Liver (tissue), 9 donors: ENCODE measurements around the gene MRPL19. TPM values are rescaled to one million over a fixed set of nuclear protein-coding genes. Genes with fewer than 3 reads are reported as not detected.
"Not testable (repeated sequence)": the region's sequence is repeated elsewhere in the genome, so short reads cannot be mapped to it uniquely, and the experiment has no call there.

Experiments used
- DNase-seq: peaks from one replicate; pipeline ENCODE4 v3.0.0-alpha.2; 2017; ENCODE audit warnings: low spot score
- H3K27ac ChIP-seq, 2 donors: one replicate each; pipeline ENCODE4 v1.7.0; 2013; ENCODE audit warnings: inconsistent platforms in 2 of 2, low read length in 2 of 2, control low read depth in 1 of 2, low read depth in 1 of 2, mild to moderate bottlenecking in 1 of 2
- H3K27me3 ChIP-seq, 4 donors: one replicate each; pipeline versions ENCODE4 v1.6.1 to v1.7.0; 2013; ENCODE audit warnings: low read length in 3 of 4, inconsistent platforms in 1 of 4, mild to moderate bottlenecking in 1 of 4, moderate library complexity in 1 of 4; ENCODE audit not compliant: control insufficient read depth in 4 of 4, insufficient read depth in 4 of 4
- H3K36me3 ChIP-seq, 4 donors: one replicate each; pipeline versions ENCODE4 v1.6.1 to v1.7.0; 2013; ENCODE audit warnings: low read length in 3 of 4, mild to moderate bottlenecking in 3 of 4, low read depth in 1 of 4, moderate library complexity in 1 of 4; ENCODE audit not compliant: control insufficient read depth in 4 of 4, insufficient read depth in 3 of 4
- H3K4me1 ChIP-seq, 4 donors: one replicate each; pipeline versions ENCODE4 v1.6.1 to v1.7.0; 2013; ENCODE audit warnings: low read length in 3 of 4, mild to moderate bottlenecking in 3 of 4, moderate library complexity in 1 of 4; ENCODE audit not compliant: control insufficient read depth in 4 of 4, insufficient read depth in 4 of 4
- H3K4me3 ChIP-seq, 3 donors: one replicate each; pipeline versions ENCODE4 v1.6.1 to v1.7.0; 2013; ENCODE audit warnings: low read length in 3 of 3, control low read depth in 1 of 3, low read depth in 1 of 3, mild to moderate bottlenecking in 1 of 3
- H3K9ac ChIP-seq, 2 donors: one replicate each; pipeline ENCODE4 v1.7.0; 2013; ENCODE audit warnings: low read length in 2 of 2, mild to moderate bottlenecking in 2 of 2, moderate library complexity in 2 of 2, control low read depth in 1 of 2, low read depth in 1 of 2
- H3K9me3 ChIP-seq, 4 donors: one replicate each; pipeline versions ENCODE4 v1.6.1 to v1.7.0; 2013; ENCODE audit warnings: low read length in 3 of 4; ENCODE audit not compliant: control insufficient read depth in 4 of 4
- EGR1 ChIP-seq, 2 donors: IDR thresholded peaks; 2 replicates each; pipeline ENCODE4 v1.6.1; 2016 to 2018; ENCODE audit warnings: antibody characterized with exemption in 2 of 2, low read depth in 2 of 2
- FOXA1 ChIP-seq: IDR thresholded peaks from 2 replicates; pipeline ENCODE4 v1.6.1; 2016; ENCODE audit warnings: antibody characterized with exemption
- FOXA2 ChIP-seq: IDR thresholded peaks from 2 replicates; pipeline ENCODE4 v1.6.1; 2016; ENCODE audit warnings: antibody characterized with exemption
- GABPA ChIP-seq, 2 donors: IDR thresholded peaks in 1 of 2; conservative IDR thresholded peaks in 1 of 2; 2 replicates each; pipeline ENCODE4 v1.6.1; 2016; ENCODE audit warnings: antibody characterized with exemption in 2 of 2, mild to moderate bottlenecking in 1 of 2, moderate library complexity in 1 of 2
- HNF4A ChIP-seq, 2 donors: conservative IDR thresholded peaks; 2 replicates each; pipeline ENCODE4 v1.6.1; 2016; ENCODE audit warnings: antibody characterized with exemption in 2 of 2, mild to moderate bottlenecking in 2 of 2
- JUND ChIP-seq, 2 donors: IDR thresholded peaks; 2 replicates each; pipeline ENCODE4 v1.6.1; 2016; ENCODE audit warnings: antibody characterized with exemption in 2 of 2
- NR2F2 ChIP-seq: IDR thresholded peaks from 2 replicates; pipeline ENCODE4 v1.6.1; 2016; ENCODE audit warnings: antibody characterized with exemption
- RXRA ChIP-seq, 2 donors: IDR thresholded peaks; 2 replicates each; pipeline ENCODE4 v1.6.1; 2017 to 2018; ENCODE audit warnings: antibody characterized with exemption in 2 of 2, mild to moderate bottlenecking in 1 of 2
- SP1 ChIP-seq: IDR thresholded peaks from 2 replicates; pipeline ENCODE4 v1.6.1; 2018; ENCODE audit warnings: antibody characterized with exemption, mild to moderate bottlenecking
- TAF1 ChIP-seq: conservative IDR thresholded peaks from 2 replicates; pipeline ENCODE4 v1.6.1; 2016; ENCODE audit warnings: antibody characterized with exemption, mild to moderate bottlenecking
- YY1 ChIP-seq: IDR thresholded peaks from 2 replicates; pipeline ENCODE4 v1.6.1; 2016; ENCODE audit warnings: antibody characterized with exemption, mild to moderate bottlenecking
- WGBS: extraction: QIAGEN DNeasy Blood & Tissue Kit; methylation state at CpG from one replicate; pipeline ENCODE4 v1.1.7; 2013; 5-methylcytosine and 5-hydroxymethylcytosine counted together
- polyA plus RNA-seq, 2 donors: library from polyadenylated mRNA; stranded (reverse) in 1 of 2; unstranded in 1 of 2; fragments of 200-250 nt in 1 of 2; fragments of >200 nt in 1 of 2; fragmentation: Nextera tagmentation in 1 of 2; extraction: Ambion mirVana in 1 of 2; gene quantifications; one replicate each; pipeline versions ENCODE4 v1.2.1 to v1.2.3, GENCODE V29; 2013 to 2015
- total RNA-seq, 2 donors: library from RNA; depleted of rRNA; stranded (reverse); fragments of >200 nt; gene quantifications; one replicate each; pipeline ENCODE4 v1.2.3, GENCODE V29; 2014
- TF ChIP-seq, protein P1 (sequence below): fragments of 150-350 bp; IDR thresholded peaks from 2 replicates; pipeline ENCODE4 v1.5.1; 2017; ENCODE audit warnings: improper control_type of control experiment, low read depth, low read length; ENCODE audit not compliant: missing input control
- TF ChIP-seq, protein P2 (sequence below): IDR thresholded peaks from 2 replicates; pipeline ENCODE4 v1.6.1; 2016; ENCODE audit warnings: antibody characterized with exemption
- TF ChIP-seq, protein P3 (sequence below): IDR thresholded peaks from 2 replicates; pipeline ENCODE4 v1.6.1; 2016; ENCODE audit warnings: antibody characterized with exemption
- TF ChIP-seq, protein P4 (sequence below): IDR thresholded peaks from 2 replicates; pipeline ENCODE4 v1.6.1; 2016; ENCODE audit warnings: antibody characterized with exemption
- donor health status: healthy.
- donor health status: healthy.
- donor health status: healthy.
- donor health status: healthy.
- donor health status: healthy.

The MRPL19 gene
- total and polyA plus RNA-seq, 4 donors, result 34.8 to 58.5 (median 42.6) TPM

DNA sequence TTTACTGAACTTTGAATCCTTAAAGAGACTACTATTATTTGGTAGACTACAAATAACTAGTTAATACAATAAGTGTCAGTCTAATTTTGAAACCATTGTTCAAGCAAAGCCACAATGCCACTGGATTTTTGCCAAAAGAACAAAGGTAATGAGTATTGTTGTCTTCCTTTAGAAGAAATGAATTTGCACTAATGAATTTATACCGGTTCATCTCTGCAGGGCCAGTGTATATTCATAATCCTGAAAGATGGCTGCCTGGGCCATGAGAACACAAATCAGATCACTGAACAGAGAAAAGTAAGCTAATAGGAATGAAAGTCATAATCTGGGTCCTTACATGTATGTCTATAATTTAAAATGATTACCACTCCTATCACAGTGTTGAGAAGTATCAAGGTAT is 33.0 kb downstream of the MRPL19 start (continued):
- TF ChIP-seq SP1 (no peak), FOXA2 (no peak), HNF4A (conservative IDR thresholded peaks at IDR 0.05) (no peak), GABPA (IDR thresholded peaks at IDR 0.05 in 1 of 2, conservative IDR thresholded peaks at IDR 0.05 in 1 of 2) (no peak)

DNA sequence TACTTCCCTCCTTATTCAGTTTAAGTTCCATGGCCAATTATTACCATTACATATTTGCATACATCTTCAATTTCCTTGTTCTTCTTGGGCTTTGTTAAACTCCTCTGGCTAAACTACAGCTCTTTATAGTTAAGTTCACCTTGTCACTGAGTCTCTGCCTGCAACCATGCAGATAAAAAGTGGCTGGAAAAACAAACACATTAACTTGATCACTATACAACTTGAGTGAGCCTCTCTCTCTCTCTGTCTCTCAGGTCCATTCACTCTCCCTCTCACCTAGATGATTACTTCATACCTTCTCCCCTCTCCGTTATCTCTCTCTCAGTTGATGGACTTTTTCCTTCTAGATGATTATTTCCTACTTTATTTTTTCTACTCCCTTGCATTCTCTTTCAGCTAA is 33.8 kb downstream of the MRPL19 start:
- Histone ChIP-seq H3K27ac (no peak overlapping the region), H3K4me3 (no peak overlapping the region), H3K27me3 (no peaks in the 10 kb centered on the region), H3K9me3 (no peaks in the 10 kb centered on the region), H3K36me3 (peaks cover 0 to 19% (median 8%) of the 10 kb centered on the region in 4 donors), H3K9ac (no peak overlapping the region), H3K4me1 (peaks cover 2 to 16% (median 11%) of the 10 kb centered on the region in 4 donors)
- 89% methylated on average over 1 of the region's 1 CpG for WGBS
- TF ChIP-seq, protein P1, sequence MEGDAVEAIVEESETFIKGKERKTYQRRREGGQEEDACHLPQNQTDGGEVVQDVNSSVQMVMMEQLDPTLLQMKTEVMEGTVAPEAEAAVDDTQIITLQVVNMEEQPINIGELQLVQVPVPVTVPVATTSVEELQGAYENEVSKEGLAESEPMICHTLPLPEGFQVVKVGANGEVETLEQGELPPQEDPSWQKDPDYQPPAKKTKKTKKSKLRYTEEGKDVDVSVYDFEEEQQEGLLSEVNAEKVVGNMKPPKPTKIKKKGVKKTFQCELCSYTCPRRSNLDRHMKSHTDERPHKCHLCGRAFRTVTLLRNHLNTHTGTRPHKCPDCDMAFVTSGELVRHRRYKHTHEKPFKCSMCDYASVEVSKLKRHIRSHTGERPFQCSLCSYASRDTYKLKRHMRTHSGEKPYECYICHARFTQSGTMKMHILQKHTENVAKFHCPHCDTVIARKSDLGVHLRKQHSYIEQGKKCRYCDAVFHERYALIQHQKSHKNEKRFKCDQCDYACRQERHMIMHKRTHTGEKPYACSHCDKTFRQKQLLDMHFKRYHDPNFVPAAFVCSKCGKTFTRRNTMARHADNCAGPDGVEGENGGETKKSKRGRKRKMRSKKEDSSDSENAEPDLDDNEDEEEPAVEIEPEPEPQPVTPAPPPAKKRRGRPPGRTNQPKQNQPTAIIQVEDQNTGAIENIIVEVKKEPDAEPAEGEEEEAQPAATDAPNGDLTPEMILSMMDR, result no peak
- TF ChIP-seq, protein P2, sequence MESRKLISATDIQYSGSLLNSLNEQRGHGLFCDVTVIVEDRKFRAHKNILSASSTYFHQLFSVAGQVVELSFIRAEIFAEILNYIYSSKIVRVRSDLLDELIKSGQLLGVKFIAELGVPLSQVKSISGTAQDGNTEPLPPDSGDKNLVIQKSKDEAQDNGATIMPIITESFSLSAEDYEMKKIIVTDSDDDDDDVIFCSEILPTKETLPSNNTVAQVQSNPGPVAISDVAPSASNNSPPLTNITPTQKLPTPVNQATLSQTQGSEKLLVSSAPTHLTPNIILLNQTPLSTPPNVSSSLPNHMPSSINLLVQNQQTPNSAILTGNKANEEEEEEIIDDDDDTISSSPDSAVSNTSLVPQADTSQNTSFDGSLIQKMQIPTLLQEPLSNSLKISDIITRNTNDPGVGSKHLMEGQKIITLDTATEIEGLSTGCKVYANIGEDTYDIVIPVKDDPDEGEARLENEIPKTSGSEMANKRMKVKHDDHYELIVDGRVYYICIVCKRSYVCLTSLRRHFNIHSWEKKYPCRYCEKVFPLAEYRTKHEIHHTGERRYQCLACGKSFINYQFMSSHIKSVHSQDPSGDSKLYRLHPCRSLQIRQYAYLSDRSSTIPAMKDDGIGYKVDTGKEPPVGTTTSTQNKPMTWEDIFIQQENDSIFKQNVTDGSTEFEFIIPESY, result no peak
- no peak for TF ChIP-seq FOXA2
- TF ChIP-seq JUND (IDR thresholded peaks at IDR 0.05), result no peak
- no peak for TF ChIP-seq TAF1
- no peak for TF ChIP-seq SP1
- no peak for TF ChIP-seq YY1
- TF ChIP-seq, protein P3, sequence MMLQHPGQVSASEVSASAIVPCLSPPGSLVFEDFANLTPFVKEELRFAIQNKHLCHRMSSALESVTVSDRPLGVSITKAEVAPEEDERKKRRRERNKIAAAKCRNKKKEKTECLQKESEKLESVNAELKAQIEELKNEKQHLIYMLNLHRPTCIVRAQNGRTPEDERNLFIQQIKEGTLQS, result no peak
- no peak for TF ChIP-seq HNF4A (conservative IDR thresholded peaks at IDR 0.05)
- no peak for TF ChIP-seq NR2F2
- TF ChIP-seq FOXA1, result no peak
- no peak for TF ChIP-seq EGR1 (IDR thresholded peaks at IDR 0.05; ENCODE audit: low read depth in 2 of 2)
- DNase-seq, result no peak

DNA sequence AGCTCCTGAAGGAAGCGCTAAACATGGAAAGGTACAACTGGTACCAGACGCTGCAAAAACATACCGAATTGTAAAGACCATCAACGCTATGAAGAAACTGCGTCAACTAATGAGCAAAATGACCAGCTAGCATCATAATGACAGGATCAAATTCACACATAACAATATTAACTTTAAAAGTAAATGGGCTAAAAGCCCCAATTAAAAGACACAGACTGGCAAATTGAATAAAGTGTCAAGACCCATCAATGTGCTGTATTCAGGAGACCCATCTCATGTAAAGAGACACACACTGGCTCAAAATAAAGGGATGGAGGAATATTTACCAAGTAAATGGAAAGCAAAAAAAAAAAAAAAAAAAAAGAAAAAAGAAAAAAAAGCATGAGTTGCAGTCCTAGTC is 36.8 kb downstream of the MRPL19 start:
- not testable (repeated sequence) for H3K27me3 ChIP-seq, H3K4me3 ChIP-seq, H3K9ac ChIP-seq, H3K9me3 ChIP-seq, H3K27ac ChIP-seq, DNase-seq, H3K4me1 ChIP-seq
- WGBS, result 97% methylated on average over 5 of the region's 5 CpGs
- H3K36me3 ChIP-seq, result peaks cover 7 to 41% (median 24%) of the 10 kb centered on the region in 4 donors

DNA sequence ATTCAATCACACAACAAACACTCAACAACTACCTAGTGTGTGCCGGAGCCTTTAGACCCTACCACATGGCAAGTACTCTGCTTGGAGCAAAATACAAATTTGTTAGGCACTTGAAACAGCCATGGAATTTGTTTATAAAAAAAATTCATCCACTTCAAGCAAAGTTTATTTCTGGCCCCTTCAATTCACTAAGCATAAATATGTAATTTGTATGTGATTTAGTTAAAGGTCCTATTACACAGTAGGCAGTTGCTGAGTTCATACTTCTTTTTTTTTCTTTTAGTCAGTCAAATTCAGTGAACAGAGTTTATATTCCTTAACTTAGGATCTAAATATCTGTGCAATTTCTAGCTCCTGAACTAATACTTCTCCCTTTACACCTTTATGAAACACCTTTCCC is 41.6 kb downstream of the MRPL19 start:
- Histone ChIP-seq H3K27me3 (no peaks in the 10 kb centered on the region), H3K9ac (no peak overlapping the region), H3K27ac (no peak overlapping the region), H3K4me1 (no peaks in the 10 kb centered on the region), H3K4me3 (no peak overlapping the region), H3K36me3 (peaks cover 10 to 67% (median 46%) of the 10 kb centered on the region in 4 donors), H3K9me3 (no peaks in the 10 kb centered on the region)
- 95% methylated on average over 1 of the region's 1 CpG for WGBS
- DNase-seq, result no peak
- TF ChIP-seq, protein P3, result no peak
- TF ChIP-seq RXRA (IDR thresholded peaks at IDR 0.05) (no peak), TAF1 (no peak), FOXA1 (no peak), SP1 (no peak)
- TF ChIP-seq, protein P1, result no peak
- TF ChIP-seq, protein P4, sequence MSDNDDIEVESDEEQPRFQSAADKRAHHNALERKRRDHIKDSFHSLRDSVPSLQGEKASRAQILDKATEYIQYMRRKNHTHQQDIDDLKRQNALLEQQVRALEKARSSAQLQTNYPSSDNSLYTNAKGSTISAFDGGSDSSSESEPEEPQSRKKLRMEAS, result no peak
